ENCODE data around the gene LAMA2. TPM values are rescaled to one million over a fixed set of nuclear protein-coding genes. Genes with fewer than 3 reads are reported as not detected.

Gene LAMA2
- total and polyA plus RNA-seq, 7 experiments from 2014 or later: 0.02 to 0.59 (median 0.35) TPM; not detected in 4

DNA sequence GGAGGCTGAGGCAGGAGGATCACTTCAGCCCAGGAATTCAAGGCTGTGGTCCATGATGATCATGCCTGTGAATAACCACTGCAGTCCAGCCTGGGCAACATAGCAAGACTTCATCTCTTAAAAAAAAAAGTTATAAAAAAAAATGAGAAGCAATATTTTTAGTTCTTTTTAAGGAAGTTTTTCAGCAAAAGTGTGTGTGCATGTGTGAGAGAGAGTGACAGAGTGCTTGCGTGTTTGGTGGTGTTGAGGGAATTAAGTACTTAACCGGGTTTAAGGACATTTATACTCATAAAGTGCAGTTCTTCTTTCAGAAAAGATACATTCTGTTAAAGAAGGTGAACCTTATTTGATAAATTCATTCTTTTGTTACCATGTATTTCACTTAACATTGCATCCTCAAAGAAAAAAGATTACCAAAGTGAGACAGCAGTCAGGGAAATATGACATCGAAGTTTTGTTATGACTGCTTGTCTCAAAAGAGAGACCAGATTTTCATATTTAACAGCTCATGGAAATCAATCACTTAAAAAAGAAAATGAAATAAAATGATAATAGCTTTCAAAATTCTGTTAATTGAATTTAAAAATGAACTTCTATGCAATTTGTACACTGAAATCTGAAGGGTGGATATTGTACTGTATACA, 572.3 kb downstream of the LAMA2 start:
- Histone ChIP-seq H3K36me3 (ENCODE audit: control insufficient read depth in 2 of 3, insufficient read depth in 3 of 3, low read length in 3 of 3) (no peaks in the 10 kb centered on the region), H3K27ac (ENCODE audit: low read depth, low read length) (no peak overlapping the region), H3K9me3 (ENCODE audit: control insufficient read depth in 2 of 3, low read length in 3 of 3) (no peaks in the 10 kb centered on the region), H3K4me1 (ENCODE audit: control insufficient read depth in 2 of 2, insufficient read depth in 2 of 2, low read length in 2 of 2) (peaks cover 0 to 4% of the 10 kb centered on the region in 2 donors), H3K4me3 (ENCODE audit: low read length) (no peak overlapping the region), H3K27me3 (ENCODE audit: control insufficient read depth in 2 of 2, insufficient read depth in 2 of 2, low read length in 2 of 2) (no peaks in the 10 kb centered on the region)
- intact Hi-C loops (cut with micrococcal nuclease): no loop called here
- ChIA-PET CTCF (no interaction called here), POLR2A (no interaction called here)
- H3K4me1 Mint-ChIP-seq: peaks cover 2 to 18% (median 11%) of the 10 kb centered on the region in 7 donors
- H3K9me3 Mint-ChIP-seq: peaks cover 0 to 11% (median 0%) of the 10 kb centered on the region in 11 donors
- no peak for ATAC-seq
- no peak overlapping the region for H3K27ac Mint-ChIP-seq
- no peak for DNase-seq
- H3K4me3 Mint-ChIP-seq: no peak overlapping the region
- peaks cover 0 to 11% (median 0%) of the 10 kb centered on the region in 5 donors for H3K36me3 Mint-ChIP-seq
- no peaks in the 10 kb centered on the region for H3K27me3 Mint-ChIP-seq

DNA sequence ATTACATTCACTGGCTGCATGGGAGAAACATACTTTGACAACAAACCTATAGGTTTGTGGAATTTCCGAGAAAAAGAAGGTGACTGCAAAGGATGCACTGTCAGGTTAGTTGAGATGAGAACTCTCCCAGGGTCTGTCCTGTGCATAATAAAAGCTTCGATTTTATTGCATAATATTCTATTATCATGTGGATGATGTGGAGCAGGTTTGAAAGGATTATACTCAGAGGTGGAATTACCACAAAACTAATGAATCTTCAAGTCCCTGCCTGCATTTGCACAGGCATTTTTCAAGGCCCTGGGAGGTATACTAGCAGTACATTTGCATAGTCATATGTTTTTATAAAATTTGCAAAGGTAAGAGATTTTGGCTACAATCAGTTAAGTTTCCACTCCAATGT, 577.3 kb downstream of the LAMA2 start:
- no peak overlapping the region for H3K4me3 Mint-ChIP-seq
- H3K36me3 Mint-ChIP-seq: peaks cover 0 to 1% (median 0%) of the 10 kb centered on the region in 5 donors
- CTCF ChIA-PET: no interaction called here
- Histone ChIP-seq H3K27ac (ENCODE audit: low read depth, low read length) (no peak overlapping the region), H3K27me3 (ENCODE audit: control insufficient read depth in 2 of 2, insufficient read depth in 2 of 2, low read length in 2 of 2) (no peaks in the 10 kb centered on the region), H3K4me1 (ENCODE audit: control insufficient read depth in 2 of 2, insufficient read depth in 2 of 2, low read length in 2 of 2) (no peaks in the 10 kb centered on the region), H3K36me3 (ENCODE audit: control insufficient read depth in 2 of 3, insufficient read depth in 3 of 3, low read length in 3 of 3) (no peaks in the 10 kb centered on the region), H3K4me3 (ENCODE audit: low read length) (no peak overlapping the region), H3K9me3 (ENCODE audit: control insufficient read depth in 2 of 3, low read length in 3 of 3) (no peaks in the 10 kb centered on the region)
- H3K27me3 Mint-ChIP-seq: no peaks in the 10 kb centered on the region
- no peaks in the 10 kb centered on the region for H3K4me1 Mint-ChIP-seq
- intact Hi-C loops (cut with micrococcal nuclease): no loop called here
- H3K9me3 Mint-ChIP-seq: peaks cover 0 to 2% (median 0%) of the 10 kb centered on the region in 11 donors
- POLR2A ChIA-PET: interaction anchor here (0.7 kb wide), 1 partner anchor 25 kb away, joined by 4 read pairs; no protein-coding TSS in a partner anchor
- ATAC-seq (no peak), DNase-seq (no peak)
- no peak overlapping the region for H3K27ac Mint-ChIP-seq

DNA sequence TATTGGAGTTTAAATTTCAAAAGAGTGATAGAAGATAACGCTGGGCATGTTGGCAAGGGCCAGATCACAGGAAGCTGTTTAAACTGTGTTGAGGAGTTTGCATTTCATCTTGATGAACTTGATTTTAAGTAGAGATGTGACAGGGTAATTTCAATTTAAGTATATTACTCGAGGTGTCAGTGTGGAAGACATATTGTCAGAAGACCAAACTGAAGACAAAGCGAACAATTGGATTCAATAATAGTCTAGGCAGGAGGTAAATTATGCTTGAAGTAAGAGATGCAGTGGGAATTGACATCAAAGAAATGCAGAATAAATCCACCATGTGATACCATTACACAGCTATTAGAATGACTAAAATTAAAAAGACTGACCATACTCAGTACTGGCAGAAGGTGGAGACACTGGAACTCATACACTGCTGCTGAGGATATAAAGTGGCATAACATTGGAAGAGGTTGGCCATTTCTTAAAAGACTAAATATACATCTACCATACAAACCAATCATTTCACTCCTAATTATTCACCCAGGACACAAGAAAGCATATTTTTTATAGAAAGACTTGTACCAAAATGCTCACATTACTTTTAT, 586.2 kb downstream of the LAMA2 start:
- Mint-ChIP-seq H3K36me3 (no peaks in the 10 kb centered on the region), H3K4me1 (no peaks in the 10 kb centered on the region), H3K27ac (no peak overlapping the region), H3K27me3 (no peaks in the 10 kb centered on the region), H3K4me3 (no peak overlapping the region), H3K9me3 (peaks cover 0 to under 1% (median 0%) of the 10 kb centered on the region in 11 donors)
- intact Hi-C loops (cut with micrococcal nuclease): no loop called here
- no peak overlapping the region for H3K27ac ChIP-seq (ENCODE audit: low read depth, low read length)
- H3K9me3 ChIP-seq (ENCODE audit: control insufficient read depth in 2 of 3, low read length in 3 of 3): no peaks in the 10 kb centered on the region
- H3K36me3 ChIP-seq (ENCODE audit: control insufficient read depth in 2 of 3, insufficient read depth in 3 of 3, low read length in 3 of 3): no peaks in the 10 kb centered on the region
- no peaks in the 10 kb centered on the region for H3K4me1 ChIP-seq (ENCODE audit: control insufficient read depth in 2 of 2, insufficient read depth in 2 of 2, low read length in 2 of 2)
- no peaks in the 10 kb centered on the region for H3K27me3 ChIP-seq (ENCODE audit: control insufficient read depth in 2 of 2, insufficient read depth in 2 of 2, low read length in 2 of 2)
- ChIA-PET POLR2A (no interaction called here), CTCF (interaction anchor here (1.2 kb wide), 1 partner anchor 10 kb away, joined by 3 read pairs; no protein-coding TSS in a partner anchor)
- no peak overlapping the region for H3K4me3 ChIP-seq (ENCODE audit: low read length)
- DNase-seq: no peak
- ATAC-seq: no peak

DNA sequence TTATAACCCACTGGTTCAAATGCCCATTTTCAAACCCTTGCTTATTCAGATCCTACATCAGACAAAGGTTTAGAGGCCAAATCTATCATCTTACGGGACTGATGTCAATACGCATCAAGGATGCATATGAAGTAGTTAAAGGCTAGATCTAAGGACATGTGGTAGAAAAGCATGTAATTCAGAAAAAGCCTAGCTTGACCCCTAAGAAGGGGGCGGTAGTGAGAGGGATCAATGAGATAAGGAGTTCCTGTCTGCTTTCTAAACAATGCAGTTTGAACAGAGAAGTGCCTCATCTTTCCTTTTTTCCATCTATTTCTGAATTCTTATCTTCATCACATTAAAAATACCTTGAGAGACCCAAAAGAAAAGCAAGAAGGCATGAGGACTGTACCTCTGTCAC, 589.3 kb downstream of the LAMA2 start:
- no peak overlapping the region for H3K27ac Mint-ChIP-seq
- DNase-seq (no peak), ATAC-seq (no peak)
- H3K4me1 Mint-ChIP-seq: no peaks in the 10 kb centered on the region
- intact Hi-C loops (cut with micrococcal nuclease): no loop called here
- Histone ChIP-seq H3K36me3 (ENCODE audit: control insufficient read depth in 2 of 3, insufficient read depth in 3 of 3, low read length in 3 of 3) (no peaks in the 10 kb centered on the region), H3K27me3 (ENCODE audit: control insufficient read depth in 2 of 2, insufficient read depth in 2 of 2, low read length in 2 of 2) (no peaks in the 10 kb centered on the region), H3K4me3 (ENCODE audit: low read length) (no peak overlapping the region), H3K4me1 (ENCODE audit: control insufficient read depth in 2 of 2, insufficient read depth in 2 of 2, low read length in 2 of 2) (no peaks in the 10 kb centered on the region), H3K27ac (ENCODE audit: low read depth, low read length) (no peak overlapping the region), H3K9me3 (ENCODE audit: control insufficient read depth in 2 of 3, low read length in 3 of 3) (no peaks in the 10 kb centered on the region)
- no peaks in the 10 kb centered on the region for H3K9me3 Mint-ChIP-seq
- H3K4me3 Mint-ChIP-seq: no peak overlapping the region
- no peaks in the 10 kb centered on the region for H3K27me3 Mint-ChIP-seq
- ChIA-PET CTCF (no interaction called here), POLR2A (no interaction called here)
- H3K36me3 Mint-ChIP-seq: no peaks in the 10 kb centered on the region

DNA sequence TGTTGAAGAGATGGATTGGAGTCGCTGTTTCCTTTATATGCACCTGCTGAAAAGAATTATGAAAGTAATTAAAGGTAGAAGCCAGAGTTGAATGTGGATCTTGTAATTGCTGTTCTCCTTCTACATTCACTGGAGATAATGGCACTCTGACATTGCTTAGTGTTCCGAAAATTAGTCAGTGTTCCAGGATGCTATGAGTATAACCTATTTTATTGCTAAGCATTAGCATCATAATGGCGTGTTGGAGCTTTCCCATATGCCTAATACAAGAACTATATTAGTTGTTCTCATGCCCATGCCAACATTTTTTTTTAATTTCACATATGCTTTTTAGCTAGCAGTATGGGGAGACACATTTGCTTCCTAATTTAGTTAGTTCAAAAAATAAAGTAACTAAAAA, 590.6 kb downstream of the LAMA2 start:
- no peaks in the 10 kb centered on the region for H3K4me1 Mint-ChIP-seq
- Histone ChIP-seq H3K4me3 (ENCODE audit: low read length) (no peak overlapping the region), H3K36me3 (ENCODE audit: control insufficient read depth in 2 of 3, insufficient read depth in 3 of 3, low read length in 3 of 3) (no peaks in the 10 kb centered on the region), H3K9me3 (ENCODE audit: control insufficient read depth in 2 of 3, low read length in 3 of 3) (no peaks in the 10 kb centered on the region), H3K27ac (ENCODE audit: low read depth, low read length) (no peak overlapping the region), H3K27me3 (ENCODE audit: control insufficient read depth in 2 of 2, insufficient read depth in 2 of 2, low read length in 2 of 2) (no peaks in the 10 kb centered on the region), H3K4me1 (ENCODE audit: control insufficient read depth in 2 of 2, insufficient read depth in 2 of 2, low read length in 2 of 2) (no peaks in the 10 kb centered on the region)
- no peaks in the 10 kb centered on the region for H3K36me3 Mint-ChIP-seq
- H3K27ac Mint-ChIP-seq: no peak overlapping the region
- no peaks in the 10 kb centered on the region for H3K9me3 Mint-ChIP-seq
- ChIA-PET POLR2A (no interaction called here), CTCF (no interaction called here)
- no peak overlapping the region for H3K4me3 Mint-ChIP-seq
- intact Hi-C loops (cut with micrococcal nuclease): no loop called here
- no peaks in the 10 kb centered on the region for H3K27me3 Mint-ChIP-seq
- no peak for ATAC-seq
- no peak for DNase-seq

DNA sequence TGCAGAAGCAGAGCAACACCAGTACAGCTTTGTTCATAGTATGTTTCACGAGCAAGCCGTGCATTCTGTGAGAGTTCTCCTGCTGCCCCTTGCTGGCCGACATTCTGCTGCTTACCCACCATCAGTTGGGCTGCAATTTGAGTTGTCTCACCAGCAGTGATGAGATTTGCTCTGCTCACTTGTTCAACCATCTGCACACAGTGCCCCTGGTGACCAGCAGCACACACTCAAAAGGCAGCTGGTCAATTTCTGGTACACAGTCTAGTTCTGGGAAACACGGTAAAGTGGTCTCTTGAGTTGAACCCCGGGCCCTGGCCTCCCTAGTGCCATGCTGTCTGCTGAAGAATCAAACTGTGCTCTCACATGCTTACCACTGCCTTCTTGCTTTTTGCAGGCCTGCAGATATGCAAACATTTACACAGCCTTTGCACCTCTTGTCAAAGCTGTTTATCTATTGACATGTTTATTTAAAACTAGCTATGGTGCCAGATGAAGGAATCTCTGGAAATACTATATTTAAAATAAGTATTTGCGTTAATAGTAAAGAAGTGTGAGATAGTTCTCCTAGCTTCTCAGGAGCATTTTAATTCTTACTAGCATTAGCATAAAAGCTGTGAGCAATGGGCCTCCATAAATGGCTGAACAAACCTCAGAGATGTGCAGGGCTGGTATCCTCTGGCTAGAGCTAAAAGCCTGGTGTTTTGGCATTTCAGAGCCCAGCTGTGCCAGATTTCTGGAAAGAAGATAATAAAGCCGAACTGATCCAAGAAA, 592.7 kb downstream of the LAMA2 start:
- ChIA-PET CTCF (interaction anchor here (0.6 kb wide), 1 partner anchor 22 kb away, joined by 3 read pairs; no protein-coding TSS in a partner anchor), POLR2A (no interaction called here)
- Mint-ChIP-seq H3K4me3 (no peak overlapping the region), H3K36me3 (no peaks in the 10 kb centered on the region), H3K27ac (no peak overlapping the region), H3K4me1 (no peaks in the 10 kb centered on the region), H3K9me3 (no peaks in the 10 kb centered on the region), H3K27me3 (no peaks in the 10 kb centered on the region)
- Histone ChIP-seq H3K27ac (ENCODE audit: low read depth, low read length) (no peak overlapping the region), H3K27me3 (ENCODE audit: control insufficient read depth in 2 of 2, insufficient read depth in 2 of 2, low read length in 2 of 2) (no peaks in the 10 kb centered on the region), H3K4me3 (ENCODE audit: low read length) (no peak overlapping the region), H3K4me1 (ENCODE audit: control insufficient read depth in 2 of 2, insufficient read depth in 2 of 2, low read length in 2 of 2) (no peaks in the 10 kb centered on the region), H3K36me3 (ENCODE audit: control insufficient read depth in 2 of 3, insufficient read depth in 3 of 3, low read length in 3 of 3) (no peaks in the 10 kb centered on the region), H3K9me3 (ENCODE audit: control insufficient read depth in 2 of 3, low read length in 3 of 3) (no peaks in the 10 kb centered on the region)
- ATAC-seq: no peak
- no peak for DNase-seq
- intact Hi-C loops (cut with micrococcal nuclease): no loop called here
